Smooth muscle cell of bladder (primary cell): ENCODE measurements around the gene NKX6-2. TPM values are rescaled to one million over a fixed set of nuclear protein-coding genes. Genes with fewer than 3 reads are reported as not detected.

Experiments used
- total RNA-seq: library from RNA; depleted of rRNA; stranded (reverse); fragments of >200 nt; gene quantifications from 2 replicates; pipeline ENCODE4 v1.2.3, GENCODE V29; 2014

NKX6-2 gene
- total RNA-seq, result not detected in 2 replicates

GRCh38 chr10:132785723-132786475 lies at the start of gene NKX6-2:
NKX6-2 (minus strand) TSS chr10:132786147; CDS start chr10:132785948, 199 bp downstream.

Other genes starting within 250 kb of the NKX6-2 start
- 35.4 and 44.9 TPM in 2 replicates for gene INPP5A, start 248.4 kb downstream of the NKX6-2 start, total RNA-seq
- 0.37 and 1.1 TPM in 2 replicates for gene CFAP46, start 156.4 kb upstream of the NKX6-2 start, total RNA-seq